Measurements from ENCODE around the gene CYP26B1. TPM values are rescaled to one million over a fixed set of nuclear protein-coding genes. Genes with fewer than 3 reads are reported as not detected.

CYP26B1 gene
- total and polyA plus RNA-seq, 2 of the 8 experiments (the other 6 are each of a cell fraction or from before 2014, with no cell fraction given): 0.06 to 0.69 TPM

GRCh38 chr2:72191441-72191840 lies 43.8 kb upstream of the CYP26B1 start (continued):
- TF ChIP-seq RFX5 (IDR thresholded peaks at IDR 0.05; ENCODE audit: borderline replicate concordance, low read depth, low read length) (no peak), SP4 (IDR thresholded peaks at IDR 0.05; ENCODE audit: low read length) (no peak), GABPA (IDR thresholded peaks at IDR 0.05; ENCODE audit: borderline replicate concordance, insufficient read depth, low read length) (no peak)

Data from H1 (cell line).